Liver (tissue), 9 donors: ENCODE measurements around the gene SYT6. TPM values are rescaled to one million over a fixed set of nuclear protein-coding genes. Genes with fewer than 3 reads are reported as not detected.

Source experiments
- DNase-seq: peaks from one replicate; pipeline ENCODE4 v3.0.0-alpha.2; 2017; ENCODE audit warnings: low spot score
- H3K27ac ChIP-seq, 2 donors: one replicate each; pipeline ENCODE4 v1.7.0; 2013; ENCODE audit warnings: inconsistent platforms in 2 of 2, low read length in 2 of 2, control low read depth in 1 of 2, low read depth in 1 of 2, mild to moderate bottlenecking in 1 of 2
- H3K27me3 ChIP-seq, 4 donors: one replicate each; pipeline versions ENCODE4 v1.6.1 to v1.7.0; 2013; ENCODE audit warnings: low read length in 3 of 4, inconsistent platforms in 1 of 4, mild to moderate bottlenecking in 1 of 4, moderate library complexity in 1 of 4; ENCODE audit not compliant: control insufficient read depth in 4 of 4, insufficient read depth in 4 of 4
- H3K36me3 ChIP-seq, 4 donors: one replicate each; pipeline versions ENCODE4 v1.6.1 to v1.7.0; 2013; ENCODE audit warnings: low read length in 3 of 4, mild to moderate bottlenecking in 3 of 4, low read depth in 1 of 4, moderate library complexity in 1 of 4; ENCODE audit not compliant: control insufficient read depth in 4 of 4, insufficient read depth in 3 of 4
- H3K4me1 ChIP-seq, 4 donors: one replicate each; pipeline versions ENCODE4 v1.6.1 to v1.7.0; 2013; ENCODE audit warnings: low read length in 3 of 4, mild to moderate bottlenecking in 3 of 4, moderate library complexity in 1 of 4; ENCODE audit not compliant: control insufficient read depth in 4 of 4, insufficient read depth in 4 of 4
- H3K4me3 ChIP-seq, 3 donors: one replicate each; pipeline versions ENCODE4 v1.6.1 to v1.7.0; 2013; ENCODE audit warnings: low read length in 3 of 3, control low read depth in 1 of 3, low read depth in 1 of 3, mild to moderate bottlenecking in 1 of 3
- H3K9ac ChIP-seq, 2 donors: one replicate each; pipeline ENCODE4 v1.7.0; 2013; ENCODE audit warnings: low read length in 2 of 2, mild to moderate bottlenecking in 2 of 2, moderate library complexity in 2 of 2, control low read depth in 1 of 2, low read depth in 1 of 2
- H3K9me3 ChIP-seq, 4 donors: one replicate each; pipeline versions ENCODE4 v1.6.1 to v1.7.0; 2013; ENCODE audit warnings: low read length in 3 of 4; ENCODE audit not compliant: control insufficient read depth in 4 of 4
- FOXA1 ChIP-seq: IDR thresholded peaks from 2 replicates; pipeline ENCODE4 v1.6.1; 2016; ENCODE audit warnings: antibody characterized with exemption
- GABPA ChIP-seq, 2 donors: IDR thresholded peaks in 1 of 2; conservative IDR thresholded peaks in 1 of 2; 2 replicates each; pipeline ENCODE4 v1.6.1; 2016; ENCODE audit warnings: antibody characterized with exemption in 2 of 2, mild to moderate bottlenecking in 1 of 2, moderate library complexity in 1 of 2
- HNF4G ChIP-seq: IDR thresholded peaks from 2 replicates; pipeline ENCODE4 v1.6.1; 2016; ENCODE audit warnings: antibody characterized with exemption
- JUND ChIP-seq, 2 donors: IDR thresholded peaks; 2 replicates each; pipeline ENCODE4 v1.6.1; 2016; ENCODE audit warnings: antibody characterized with exemption in 2 of 2
- NR2F2 ChIP-seq: IDR thresholded peaks from 2 replicates; pipeline ENCODE4 v1.6.1; 2016; ENCODE audit warnings: antibody characterized with exemption
- RAD21 ChIP-seq, 2 donors: IDR thresholded peaks; 2 replicates each; pipeline ENCODE4 v1.6.1; 2016; ENCODE audit warnings: antibody characterized with exemption in 2 of 2, mild to moderate bottlenecking in 2 of 2
- RXRA ChIP-seq, 2 donors: IDR thresholded peaks; 2 replicates each; pipeline ENCODE4 v1.6.1; 2017 to 2018; ENCODE audit warnings: antibody characterized with exemption in 2 of 2, mild to moderate bottlenecking in 1 of 2
- SP1 ChIP-seq: IDR thresholded peaks from 2 replicates; pipeline ENCODE4 v1.6.1; 2018; ENCODE audit warnings: antibody characterized with exemption, mild to moderate bottlenecking
- TAF1 ChIP-seq: conservative IDR thresholded peaks from 2 replicates; pipeline ENCODE4 v1.6.1; 2016; ENCODE audit warnings: antibody characterized with exemption, mild to moderate bottlenecking
- YY1 ChIP-seq: IDR thresholded peaks from 2 replicates; pipeline ENCODE4 v1.6.1; 2016; ENCODE audit warnings: antibody characterized with exemption, mild to moderate bottlenecking
- WGBS: extraction: QIAGEN DNeasy Blood & Tissue Kit; methylation state at CpG from one replicate; pipeline ENCODE4 v1.1.7; 2013; 5-methylcytosine and 5-hydroxymethylcytosine counted together
- polyA plus RNA-seq, 2 donors: library from polyadenylated mRNA; stranded (reverse) in 1 of 2; unstranded in 1 of 2; fragments of 200-250 nt in 1 of 2; fragments of >200 nt in 1 of 2; fragmentation: Nextera tagmentation in 1 of 2; extraction: Ambion mirVana in 1 of 2; gene quantifications; one replicate each; pipeline versions ENCODE4 v1.2.1 to v1.2.3, GENCODE V29; 2013 to 2015
- total RNA-seq, 2 donors: library from RNA; depleted of rRNA; stranded (reverse); fragments of >200 nt; gene quantifications; one replicate each; pipeline ENCODE4 v1.2.3, GENCODE V29; 2014
- TF ChIP-seq, protein P1 (sequence below): fragments of 150-350 bp; IDR thresholded peaks from 2 replicates; pipeline ENCODE4 v1.5.1; 2017; ENCODE audit warnings: improper control_type of control experiment, low read depth, low read length; ENCODE audit not compliant: missing input control
- TF ChIP-seq, protein P2 (sequence below): IDR thresholded peaks from 2 replicates; pipeline ENCODE4 v1.6.1; 2016; ENCODE audit warnings: antibody characterized with exemption
- TF ChIP-seq, protein P3 (sequence below): IDR thresholded peaks from 2 replicates; pipeline ENCODE4 v1.6.1; 2016; ENCODE audit warnings: antibody characterized with exemption
- TF ChIP-seq, protein P4 (sequence below): IDR thresholded peaks from 2 replicates; pipeline ENCODE4 v1.6.1; 2016; ENCODE audit warnings: antibody characterized with exemption, mild to moderate bottlenecking
- TF ChIP-seq, protein P5 (sequence below): IDR thresholded peaks from 2 replicates; pipeline ENCODE4 v1.6.1; 2016; ENCODE audit warnings: antibody characterized with exemption
- donor health status: healthy.
- donor health status: healthy.
- donor health status: healthy.
- donor health status: healthy.
- donor health status: healthy.

The SYT6 gene
- total and polyA plus RNA-seq, 4 donors, result under 0.01 to 0.17 TPM; not detected in 2

DNA sequence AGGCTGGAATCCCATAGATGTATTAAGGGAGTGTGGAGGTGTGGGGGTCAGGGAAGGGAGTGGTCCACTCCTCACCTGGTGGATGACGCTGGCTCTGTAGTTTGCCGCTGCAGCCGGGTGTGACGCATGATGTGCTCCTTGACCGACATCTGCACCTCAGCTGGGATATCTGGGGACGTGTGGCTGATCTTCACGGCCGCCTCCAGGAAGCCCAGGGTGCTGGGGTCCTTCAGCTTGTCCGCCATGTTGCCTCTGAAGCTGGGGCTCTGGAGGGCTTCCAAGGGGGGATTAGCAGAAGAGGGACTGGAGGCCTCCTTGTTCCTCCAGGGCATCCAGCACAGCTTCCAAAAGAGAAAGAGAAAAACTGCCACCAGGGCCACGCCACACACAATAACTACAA, 14.1 kb downstream of the SYT6 start:
- no peaks in the 10 kb centered on the region for H3K36me3 ChIP-seq
- H3K9ac ChIP-seq, result no peak overlapping the region
- peaks cover 0 to 1% (median 0%) of the 10 kb centered on the region in 4 donors for H3K27me3 ChIP-seq
- TF ChIP-seq FOXA1 (no peak), GABPA (IDR thresholded peaks at IDR 0.05 in 1 of 2, conservative IDR thresholded peaks at IDR 0.05 in 1 of 2) (no peak), RXRA (IDR thresholded peaks at IDR 0.05) (no peak), SP1 (no peak), TAF1 (no peak), JUND (IDR thresholded peaks at IDR 0.05) (no peak), YY1 (no peak)
- TF ChIP-seq, protein P1, sequence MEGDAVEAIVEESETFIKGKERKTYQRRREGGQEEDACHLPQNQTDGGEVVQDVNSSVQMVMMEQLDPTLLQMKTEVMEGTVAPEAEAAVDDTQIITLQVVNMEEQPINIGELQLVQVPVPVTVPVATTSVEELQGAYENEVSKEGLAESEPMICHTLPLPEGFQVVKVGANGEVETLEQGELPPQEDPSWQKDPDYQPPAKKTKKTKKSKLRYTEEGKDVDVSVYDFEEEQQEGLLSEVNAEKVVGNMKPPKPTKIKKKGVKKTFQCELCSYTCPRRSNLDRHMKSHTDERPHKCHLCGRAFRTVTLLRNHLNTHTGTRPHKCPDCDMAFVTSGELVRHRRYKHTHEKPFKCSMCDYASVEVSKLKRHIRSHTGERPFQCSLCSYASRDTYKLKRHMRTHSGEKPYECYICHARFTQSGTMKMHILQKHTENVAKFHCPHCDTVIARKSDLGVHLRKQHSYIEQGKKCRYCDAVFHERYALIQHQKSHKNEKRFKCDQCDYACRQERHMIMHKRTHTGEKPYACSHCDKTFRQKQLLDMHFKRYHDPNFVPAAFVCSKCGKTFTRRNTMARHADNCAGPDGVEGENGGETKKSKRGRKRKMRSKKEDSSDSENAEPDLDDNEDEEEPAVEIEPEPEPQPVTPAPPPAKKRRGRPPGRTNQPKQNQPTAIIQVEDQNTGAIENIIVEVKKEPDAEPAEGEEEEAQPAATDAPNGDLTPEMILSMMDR, result no peak
- TF ChIP-seq, protein P2, sequence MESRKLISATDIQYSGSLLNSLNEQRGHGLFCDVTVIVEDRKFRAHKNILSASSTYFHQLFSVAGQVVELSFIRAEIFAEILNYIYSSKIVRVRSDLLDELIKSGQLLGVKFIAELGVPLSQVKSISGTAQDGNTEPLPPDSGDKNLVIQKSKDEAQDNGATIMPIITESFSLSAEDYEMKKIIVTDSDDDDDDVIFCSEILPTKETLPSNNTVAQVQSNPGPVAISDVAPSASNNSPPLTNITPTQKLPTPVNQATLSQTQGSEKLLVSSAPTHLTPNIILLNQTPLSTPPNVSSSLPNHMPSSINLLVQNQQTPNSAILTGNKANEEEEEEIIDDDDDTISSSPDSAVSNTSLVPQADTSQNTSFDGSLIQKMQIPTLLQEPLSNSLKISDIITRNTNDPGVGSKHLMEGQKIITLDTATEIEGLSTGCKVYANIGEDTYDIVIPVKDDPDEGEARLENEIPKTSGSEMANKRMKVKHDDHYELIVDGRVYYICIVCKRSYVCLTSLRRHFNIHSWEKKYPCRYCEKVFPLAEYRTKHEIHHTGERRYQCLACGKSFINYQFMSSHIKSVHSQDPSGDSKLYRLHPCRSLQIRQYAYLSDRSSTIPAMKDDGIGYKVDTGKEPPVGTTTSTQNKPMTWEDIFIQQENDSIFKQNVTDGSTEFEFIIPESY, result no peak
- TF ChIP-seq, protein P3, sequence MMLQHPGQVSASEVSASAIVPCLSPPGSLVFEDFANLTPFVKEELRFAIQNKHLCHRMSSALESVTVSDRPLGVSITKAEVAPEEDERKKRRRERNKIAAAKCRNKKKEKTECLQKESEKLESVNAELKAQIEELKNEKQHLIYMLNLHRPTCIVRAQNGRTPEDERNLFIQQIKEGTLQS, result no peak
- H3K27ac ChIP-seq, result no peak overlapping the region
- H3K4me3 ChIP-seq, result no peak overlapping the region
- H3K9me3 ChIP-seq, result no peaks in the 10 kb centered on the region
- 96% methylated on average over 10 of the region's 10 CpGs for WGBS
- H3K4me1 ChIP-seq, result peaks cover 0 to under 1% (median 0%) of the 10 kb centered on the region in 4 donors
- DNase-seq, result no peak

DNA sequence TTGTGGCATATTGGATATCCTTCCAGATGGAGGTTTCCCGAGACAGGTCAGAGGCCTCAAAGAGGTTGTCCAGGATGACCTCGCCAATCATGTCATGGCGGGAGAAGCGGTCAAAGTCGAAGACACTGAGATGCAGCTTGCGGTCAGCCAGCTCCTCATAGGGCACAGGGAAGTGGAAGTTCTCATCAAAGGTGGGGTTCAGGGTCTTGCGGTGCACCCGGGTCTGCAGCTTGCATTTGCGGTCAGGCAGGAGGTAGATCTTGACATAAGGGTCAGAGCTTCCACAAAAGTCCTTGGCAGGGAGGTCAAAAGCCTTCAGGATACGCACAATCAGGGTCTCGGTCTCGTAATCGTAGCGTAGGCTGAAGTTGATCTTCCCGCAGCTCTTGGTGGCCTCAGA, 16.2 kb downstream of the SYT6 start:
- H3K9ac ChIP-seq, result no peak overlapping the region
- H3K27ac ChIP-seq, result no peak overlapping the region
- WGBS, result 97% methylated on average over 15 of the region's 15 CpGs
- H3K9me3 ChIP-seq, result no peaks in the 10 kb centered on the region
- no peaks in the 10 kb centered on the region for H3K27me3 ChIP-seq
- DNase-seq, result no peak
- TF ChIP-seq GABPA (IDR thresholded peaks at IDR 0.05 in 1 of 2, conservative IDR thresholded peaks at IDR 0.05 in 1 of 2), result no peak
- no peak for TF ChIP-seq RAD21 (IDR thresholded peaks at IDR 0.05)
- TF ChIP-seq, protein P2, result no peak
- TF ChIP-seq, protein P4, sequence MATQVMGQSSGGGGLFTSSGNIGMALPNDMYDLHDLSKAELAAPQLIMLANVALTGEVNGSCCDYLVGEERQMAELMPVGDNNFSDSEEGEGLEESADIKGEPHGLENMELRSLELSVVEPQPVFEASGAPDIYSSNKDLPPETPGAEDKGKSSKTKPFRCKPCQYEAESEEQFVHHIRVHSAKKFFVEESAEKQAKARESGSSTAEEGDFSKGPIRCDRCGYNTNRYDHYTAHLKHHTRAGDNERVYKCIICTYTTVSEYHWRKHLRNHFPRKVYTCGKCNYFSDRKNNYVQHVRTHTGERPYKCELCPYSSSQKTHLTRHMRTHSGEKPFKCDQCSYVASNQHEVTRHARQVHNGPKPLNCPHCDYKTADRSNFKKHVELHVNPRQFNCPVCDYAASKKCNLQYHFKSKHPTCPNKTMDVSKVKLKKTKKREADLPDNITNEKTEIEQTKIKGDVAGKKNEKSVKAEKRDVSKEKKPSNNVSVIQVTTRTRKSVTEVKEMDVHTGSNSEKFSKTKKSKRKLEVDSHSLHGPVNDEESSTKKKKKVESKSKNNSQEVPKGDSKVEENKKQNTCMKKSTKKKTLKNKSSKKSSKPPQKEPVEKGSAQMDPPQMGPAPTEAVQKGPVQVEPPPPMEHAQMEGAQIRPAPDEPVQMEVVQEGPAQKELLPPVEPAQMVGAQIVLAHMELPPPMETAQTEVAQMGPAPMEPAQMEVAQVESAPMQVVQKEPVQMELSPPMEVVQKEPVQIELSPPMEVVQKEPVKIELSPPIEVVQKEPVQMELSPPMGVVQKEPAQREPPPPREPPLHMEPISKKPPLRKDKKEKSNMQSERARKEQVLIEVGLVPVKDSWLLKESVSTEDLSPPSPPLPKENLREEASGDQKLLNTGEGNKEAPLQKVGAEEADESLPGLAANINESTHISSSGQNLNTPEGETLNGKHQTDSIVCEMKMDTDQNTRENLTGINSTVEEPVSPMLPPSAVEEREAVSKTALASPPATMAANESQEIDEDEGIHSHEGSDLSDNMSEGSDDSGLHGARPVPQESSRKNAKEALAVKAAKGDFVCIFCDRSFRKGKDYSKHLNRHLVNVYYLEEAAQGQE, result no peak
- TF ChIP-seq, protein P1, result no peak
- TF ChIP-seq HNF4G, result no peak
- TF ChIP-seq SP1, result no peak
- TF ChIP-seq, protein P5, sequence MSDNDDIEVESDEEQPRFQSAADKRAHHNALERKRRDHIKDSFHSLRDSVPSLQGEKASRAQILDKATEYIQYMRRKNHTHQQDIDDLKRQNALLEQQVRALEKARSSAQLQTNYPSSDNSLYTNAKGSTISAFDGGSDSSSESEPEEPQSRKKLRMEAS, result no peak
- TF ChIP-seq NR2F2, result no peak
- TF ChIP-seq RXRA (IDR thresholded peaks at IDR 0.05), result no peak
- H3K36me3 ChIP-seq, result no peaks in the 10 kb centered on the region
- H3K4me3 ChIP-seq, result no peak overlapping the region
- H3K4me1 ChIP-seq, result peaks cover 0 to 3% (median 0%) of the 10 kb centered on the region in 4 donors
